PC-3 (cell line): ENCODE data around the gene MORN1. TPM values are rescaled to one million over a fixed set of nuclear protein-coding genes. Genes with fewer than 3 reads are reported as not detected.

ENCODE experiments used
- ATAC-seq: fragments of 200-7000 bp; cut with Tn5 transposase; 2 replicates; pipeline ENCODE4 v1.9.1; 2020; ENCODE audit warnings: mild to moderate bottlenecking, moderate library complexity
- BruUV-seq: library from RNA; stranded (reverse); fragments of 400-500 nt; replicated peaks from 2 replicates; lab custom pipeline; 2021; lab: Mats Ljungman, UMichigan
- CTCF ChIA-PET: fragments of 300-600 bp; sonication (Branson Sonifier 250); formaldehyde crosslinking; loops from one replicate; lab custom pipeline; 2022; ENCODE audit warnings: antibody characterized with exemption; lab: Charles Lee
- POLR2A ChIA-PET: fragments of 300-600 bp; sonication (Branson Sonifier 250); formaldehyde crosslinking; loops from one replicate; lab custom pipeline; 2022; ENCODE audit warnings: antibody characterized with exemption; ENCODE audit not compliant: unreplicated experiment; lab: Charles Lee
- DNase-seq: peaks from one replicate; pipeline ENCODE4 v3.0.0-alpha.2; 2015
- H2AFZ ChIP-seq: fragments of 300-600 bp; sonication (generic); 2 replicates; pipeline ENCODE4 v1.6.0; 2016; ENCODE audit warnings: antibody characterized with exemption, low read length
- H3F3A ChIP-seq: fragments of 300-600 bp; sonication (generic); one replicate; pipeline ENCODE4 v1.6.0; 2017; ENCODE audit warnings: antibody characterized with exemption, low read length, control low read depth, mild to moderate bottlenecking; ENCODE audit not compliant: unreplicated experiment
- H3K27ac ChIP-seq: fragments of 300-600 bp; sonication (generic); 2 replicates; pipeline ENCODE4 v1.5.1; 2016; ENCODE audit warnings: mild to moderate bottlenecking, low read length
- H3K27me3 ChIP-seq: fragments of 300-600 bp; sonication (generic); 2 replicates; pipeline ENCODE4 v1.6.1; 2016; ENCODE audit warnings: low read length, mixed read lengths
- H3K36me3 ChIP-seq: fragments of 300-600 bp; sonication (generic); 2 replicates; pipeline ENCODE4 v1.6.1; 2016; ENCODE audit warnings: low read depth, mixed run types, low read length, mixed read lengths
- H3K4me1 ChIP-seq: fragments of 300-600 bp; sonication (generic); 2 replicates; pipeline ENCODE4 v1.5.1; 2016; ENCODE audit warnings: low read length; ENCODE audit not compliant: insufficient read depth
- H3K4me2 ChIP-seq: fragments of 300-600 bp; sonication (generic); 2 replicates; pipeline ENCODE4 v1.6.0; 2016; ENCODE audit warnings: low read length
- H3K4me3 ChIP-seq: fragments of 300-600 bp; sonication (generic); 2 replicates; pipeline ENCODE4 v1.5.1; 2016; ENCODE audit warnings: mild to moderate bottlenecking, low read length, mixed read lengths
- H3K79me2 ChIP-seq: fragments of 300-600 bp; sonication (generic); 2 replicates; pipeline ENCODE4 v1.6.1; 2017; ENCODE audit warnings: low read length, mixed read lengths
- H3K9ac ChIP-seq: fragments of 300-600 bp; sonication (generic); 2 replicates; pipeline ENCODE4 v1.6.0; 2016; ENCODE audit warnings: mild to moderate bottlenecking, low read length
- H3K9me2 ChIP-seq: fragments of 300-600 bp; sonication (generic); replicated peaks from 2 replicates; pipeline ENCODE4 v1.6.1; 2016; ENCODE audit warnings: mixed run types, low read length, mixed read lengths
- H3K9me3 ChIP-seq: fragments of 300-600 bp; sonication (generic); 2 replicates; pipeline ENCODE4 v1.6.1; 2016; ENCODE audit warnings: low read length, mixed read lengths
- H4K20me1 ChIP-seq: fragments of 300-600 bp; sonication (generic); 2 replicates; pipeline ENCODE4 v1.6.1; 2016; ENCODE audit warnings: low read length, mixed read lengths
- CTCF ChIP-seq: fragments of 300-600 bp; sonication (generic); conservative IDR thresholded peaks from 2 replicates; pipeline ENCODE4 v1.5.1; 2017; ENCODE audit warnings: antibody characterized with exemption, low read depth, mild to moderate bottlenecking, low read length
- EZH2 ChIP-seq: fragments of 300-600 bp; sonication (generic); IDR thresholded peaks from one replicate; pipeline ENCODE4 v1.6.1; 2017; ENCODE audit warnings: antibody characterized with exemption, mild to moderate bottlenecking, low read length; ENCODE audit not compliant: unreplicated experiment
- EZH2phosphoT487 ChIP-seq: fragments of 300-600 bp; sonication (generic); IDR thresholded peaks from 2 replicates; pipeline ENCODE4 v1.6.1; 2018; ENCODE audit warnings: mild to moderate bottlenecking, antibody characterized with exemption, low read length, borderline replicate concordance
- intact Hi-C: fragments of 100-400 bp; cut with micrococcal nuclease; formaldehyde crosslinking; loops from 2 replicates; pipeline ENCODE4 v1.9.0; 2023
- total RNA-seq: library from RNA; depleted of rRNA; stranded (reverse); fragments of >200 nt; gene quantifications from 2 replicates; pipeline ENCODE4 v1.2.3, GENCODE V29; 2014

The MORN1 gene
- total RNA-seq, 1 experiment from 2014 or later, result 11.2 TPM

GRCh38 chr1:2389644-2390043 is 1.7 kb downstream of the MORN1 start:
- Histone ChIP-seq H3K9me3 (no peaks in the 10 kb centered on the region), H2AFZ (no peak overlapping the region), H3K79me2 (peaks cover 46% of the 10 kb centered on the region), H3K4me1 (peaks cover 22% of the 10 kb centered on the region), H3K9ac (no peak overlapping the region), H4K20me1 (peaks cover 8% of the 10 kb centered on the region), H3K27ac (no peak overlapping the region), H3K27me3 (no peaks in the 10 kb centered on the region), H3K9me2 (no peaks in the 10 kb centered on the region), H3K4me3 (no peak overlapping the region), H3K4me2 (peak overlapping the region; percentile 86; the same call in 1 of the 2 replicates), H3F3A (no peaks in the 10 kb centered on the region), H3K36me3 (peaks cover 16% of the 10 kb centered on the region; the same call in 1 of the 2 replicates)
- CTCF ChIA-PET, result no interaction called here
- DNase-seq (no peak), ATAC-seq (no peak)
- BruUV-seq, result no TSS peak
- POLR2A ChIA-PET, result interaction anchor here (0.6 kb wide), 1 partner anchor 117 kb away, joined by 5 read pairs; no protein-coding TSS in a partner anchor
- TF ChIP-seq EZH2phosphoT487 (no peak), CTCF (no peak), EZH2 (no peak)
- intact Hi-C loops, result no loop called here

- ATAC-seq (no peak), DNase-seq (no peak)
- peaks cover 33% of the 10 kb centered on the region for H3K79me2 ChIP-seq
- H3K9me2 ChIP-seq, result no peaks in the 10 kb centered on the region
- no TSS peak for BruUV-seq
- no peak overlapping the region for H3K4me2 ChIP-seq
- peaks cover 3% of the 10 kb centered on the region; the same call in 1 of the 2 replicates for H4K20me1 ChIP-seq
- no peaks in the 10 kb centered on the region for H3F3A ChIP-seq
- intact Hi-C loops, result no loop called here
- H2AFZ ChIP-seq, result no peak overlapping the region
- no peak for TF ChIP-seq EZH2phosphoT487
- TF ChIP-seq EZH2, result no peak
- no peak for TF ChIP-seq CTCF
- CTCF ChIA-PET, result no interaction called here
- peaks cover 4% of the 10 kb centered on the region; the same call in 1 of the 2 replicates for H3K36me3 ChIP-seq
- no peaks in the 10 kb centered on the region for H3K9me3 ChIP-seq
- H3K27ac ChIP-seq, result no peak overlapping the region
- POLR2A ChIA-PET, result interaction anchor here (0.7 kb wide), 1 partner anchor 16 kb away, joined by 11 read pairs; no protein-coding TSS in a partner anchor
- H3K4me1 ChIP-seq, result peaks cover 17% of the 10 kb centered on the region
- H3K4me3 ChIP-seq, result no peak overlapping the region
- no peak overlapping the region for H3K9ac ChIP-seq
- H3K27me3 ChIP-seq, result no peaks in the 10 kb centered on the region
Observed at GRCh38 chr1:2388004-2388913, 3.1 kb downstream of the MORN1 start.
